ENCODE results near the gene MTRR. TPM values are rescaled to one million over a fixed set of nuclear protein-coding genes. Genes with fewer than 3 reads are reported as not detected.

The MTRR gene
- polyA plus RNA-seq, 1 experiment: 44.1 TPM

- H3K4me3 ChIP-seq (ENCODE audit: low read depth, low read length): no peak overlapping the region
- POLR2A ChIA-PET: no interaction called here
- CTCF ChIA-PET: interaction anchor here (12.9 kb wide), 1 partner anchor 21 kb away, joined by 102 read pairs; no protein-coding TSS in a partner anchor
- DNase-seq (ENCODE audit: low read depth, low spot score): no peak
- no peak for TF ChIP-seq CTCF (IDR thresholded peaks at IDR 0.05; ENCODE audit: low read depth, low read length)
- H3K9me3 ChIP-seq (ENCODE audit: control insufficient read depth, insufficient read depth, low read length): peaks cover 3% of the 10 kb centered on the region; the same call in 1 of the 2 replicates
- H3K27me3 ChIP-seq (ENCODE audit: control insufficient read depth, insufficient read depth, low read length): no peaks in the 10 kb centered on the region
- H3K27ac ChIP-seq (ENCODE audit: low read depth, low read length): no peak overlapping the region
Measured at GRCh38 chr5:7866196-7866595, 2.8 kb upstream of the MTRR start.

DNA sequence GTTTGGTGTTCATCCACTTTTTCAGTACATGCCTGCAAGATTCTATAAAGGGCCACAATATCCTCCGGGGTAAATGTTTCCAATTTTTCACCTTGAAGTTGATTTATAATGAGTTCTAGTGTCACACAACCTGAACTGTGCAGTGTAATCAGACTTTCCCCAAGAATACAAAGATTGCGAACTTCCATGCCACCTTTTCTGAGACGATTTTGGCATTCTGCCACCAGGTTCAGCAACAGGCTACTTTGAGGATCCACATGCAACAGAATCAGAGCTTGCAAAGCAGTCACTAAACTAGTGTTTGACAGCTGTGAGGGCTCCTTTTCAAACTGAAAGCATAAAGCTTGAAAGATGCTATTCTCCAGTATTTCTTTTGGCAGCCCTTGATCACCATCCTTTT lies 1.7 kb upstream of the MTRR start:
- no peaks in the 10 kb centered on the region for H3K27me3 ChIP-seq (ENCODE audit: control insufficient read depth, insufficient read depth, low read length)

GRCh38 chr5:7868427-7868772 lies 548 bp upstream of the MTRR start:
- DNase-seq (ENCODE audit: low read depth, low spot score): no peak
- H3K9me3 ChIP-seq (ENCODE audit: control insufficient read depth, insufficient read depth, low read length): peaks cover 3% of the 10 kb centered on the region; the same call in 1 of the 2 replicates
- no peak overlapping the region for H3K27ac ChIP-seq (ENCODE audit: low read depth, low read length)
- no peak for TF ChIP-seq CTCF (IDR thresholded peaks at IDR 0.05; ENCODE audit: low read depth, low read length)
- peak overlapping the region; percentile 85 for H3K4me3 ChIP-seq (ENCODE audit: low read depth, low read length)
- H3K27me3 ChIP-seq (ENCODE audit: control insufficient read depth, insufficient read depth, low read length): no peaks in the 10 kb centered on the region
- CTCF ChIA-PET: interaction anchor here (1.0 to 12.9 kb wide), 5 partner anchors 8 to 52 kb away, joined by 3 to 102 read pairs (median 3); partner anchors contain the start of gene CFAP90
- POLR2A ChIA-PET: interaction anchor here (0.6 to 1.0 kb wide), 3 partner anchors 17 to 833 kb away, joined by 3 to 5 read pairs (median 4); partner anchors contain the start of gene CFAP90

More for the DNA sequence above, 1.7 kb upstream of the MTRR start:
- DNase-seq (ENCODE audit: low read depth, low spot score): no peak
- Histone ChIP-seq H3K9me3 (ENCODE audit: control insufficient read depth, insufficient read depth, low read length) (peaks cover 3% of the 10 kb centered on the region; the same call in 1 of the 2 replicates), H3K27ac (ENCODE audit: low read depth, low read length) (no peak overlapping the region), H3K4me3 (ENCODE audit: low read depth, low read length) (no peak overlapping the region)
- POLR2A ChIA-PET: no interaction called here
- no peak for TF ChIP-seq CTCF (IDR thresholded peaks at IDR 0.05; ENCODE audit: low read depth, low read length)
- CTCF ChIA-PET: interaction anchor here (1.0 to 12.9 kb wide), 3 partner anchors 10 to 50 kb away, joined by 3 to 102 read pairs (median 5); no protein-coding TSS in a partner anchor

DNA sequence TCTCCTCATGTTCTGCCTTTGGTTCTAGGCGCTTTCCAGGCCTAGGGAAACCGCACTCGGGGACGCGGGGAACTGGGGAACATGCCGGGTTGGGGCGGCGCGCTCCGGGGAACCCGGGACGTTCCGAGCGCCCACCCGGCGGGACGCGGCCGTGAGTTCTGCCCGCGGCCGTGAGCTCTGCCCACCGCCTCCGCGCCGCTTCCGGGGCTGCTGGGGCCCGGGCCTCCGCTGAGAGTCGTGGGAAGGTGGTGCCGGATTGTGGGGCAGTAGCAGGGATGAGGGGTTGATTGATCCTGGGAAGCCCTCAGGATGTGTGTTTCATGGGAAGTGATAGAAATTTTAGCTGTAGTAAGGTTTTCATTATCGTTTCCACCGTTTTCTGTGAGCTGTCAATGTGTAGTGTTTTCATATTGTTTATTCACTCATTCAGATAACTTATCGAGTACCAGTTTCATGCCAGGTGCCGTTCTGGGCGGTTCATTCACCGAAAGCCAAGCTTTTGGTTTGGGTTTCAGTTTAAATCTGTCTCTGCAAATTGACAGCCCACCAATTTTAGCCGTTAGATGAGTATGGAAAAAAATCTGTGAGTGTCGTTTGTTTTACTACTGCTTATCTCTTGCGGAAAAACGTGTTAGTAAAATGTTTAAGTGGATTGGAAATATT lies 657 bp downstream of the MTRR start:
- TF ChIP-seq CTCF (IDR thresholded peaks at IDR 0.05; ENCODE audit: low read depth, low read length): no peak
- CTCF ChIA-PET: interaction anchor here (1.0 to 12.9 kb wide), 4 partner anchors 9 to 53 kb away, joined by 3 to 102 read pairs (median 3); partner anchors contain the start of gene CFAP90
- no peak overlapping the region for H3K27ac ChIP-seq (ENCODE audit: low read depth, low read length)
- peak overlapping the region; percentile 85 for H3K4me3 ChIP-seq (ENCODE audit: low read depth, low read length)
- DNase-seq (ENCODE audit: low read depth, low spot score): no peak
- H3K27me3 ChIP-seq (ENCODE audit: control insufficient read depth, insufficient read depth, low read length): no peaks in the 10 kb centered on the region
- POLR2A ChIA-PET: interaction anchor here (1.0 kb wide), 2 partner anchors 17 to 19 kb away, joined by 3 to 5 read pairs; partner anchors contain the start of gene CFAP90
- H3K9me3 ChIP-seq (ENCODE audit: control insufficient read depth, insufficient read depth, low read length): peaks cover 3% of the 10 kb centered on the region; the same call in 1 of the 2 replicates

- no peak for DNase-seq (ENCODE audit: low read depth, low spot score)
- Histone ChIP-seq H3K4me3 (ENCODE audit: low read depth, low read length) (no peak overlapping the region), H3K9me3 (ENCODE audit: control insufficient read depth, insufficient read depth, low read length) (peaks cover 3% of the 10 kb centered on the region; the same call in 1 of the 2 replicates), H3K27me3 (ENCODE audit: control insufficient read depth, insufficient read depth, low read length) (no peaks in the 10 kb centered on the region), H3K27ac (ENCODE audit: low read depth, low read length) (no peak overlapping the region)
- TF ChIP-seq CTCF (IDR thresholded peaks at IDR 0.05; ENCODE audit: low read depth, low read length): no peak
- POLR2A ChIA-PET: no interaction called here
- CTCF ChIA-PET: interaction anchor here (12.9 kb wide), 1 partner anchor 15 kb away, joined by 102 read pairs; no protein-coding TSS in a partner anchor
Measured at GRCh38 chr5:7871653-7872052, 2.7 kb downstream of the MTRR start.

Measured in AG04450 (cell line).